Suprapubic skin (tissue), 4 donors: Measurements from ENCODE around the gene PRSS36.

Experiments
- CTCF ChIP-seq, 2 donors: fragments of 200-600 bp in 1 of 2; fragments of 450-650 bp in 1 of 2; sonication (generic) in 1 of 2; IDR thresholded peaks; one replicate each; pipeline ENCODE4 v1.5.1; 2016 to 2019; ENCODE audit warnings: antibody characterized with exemption in 2 of 2, mild to moderate bottlenecking in 1 of 2, moderate library complexity in 1 of 2
- EP300 ChIP-seq: sonication (generic); formaldehyde crosslinking; IDR thresholded peaks from one replicate; pipeline ENCODE4 v1.6.1; 2017; ENCODE audit warnings: antibody characterized with exemption
- POLR2A ChIP-seq, 2 donors: fragments of 450-650 bp; IDR thresholded peaks; one replicate each; pipeline ENCODE4 v1.6.1; 2017; ENCODE audit warnings: antibody characterized with exemption in 2 of 2, mild to moderate bottlenecking in 2 of 2, moderate library complexity in 2 of 2
- POLR2AphosphoS5 ChIP-seq, 3 donors: sonication (generic); formaldehyde crosslinking; IDR thresholded peaks; one replicate each; pipeline ENCODE4 v1.6.1; 2017; ENCODE audit warnings: antibody characterized with exemption in 3 of 3

GRCh38 chr16:31114468-31114867 lies 35.4 kb downstream of the PRSS36 start:
- TF ChIP-seq POLR2A (IDR thresholded peaks at IDR 0.05) (no peak), CTCF (IDR thresholded peaks at IDR 0.05) (no peak), POLR2AphosphoS5 (IDR thresholded peaks at IDR 0.05) (no peak), EP300 (no peak)
